D721Med (cell line): ENCODE data around the gene ASCL4.
"Not testable (repeated sequence)": the region's sequence is repeated elsewhere in the genome, so short reads cannot be mapped to it uniquely, and the experiment has no call there.

Experiments used
- DNase-seq: peaks from one replicate; pipeline ENCODE4 v3.0.0; 2011; ENCODE audit warnings: low spot score; ENCODE audit not compliant: insufficient read length
- FAIRE-seq: peaks from 2 replicates; lab custom pipeline; 2011; peaks lifted over from hg19 to GRCh38; lab: Jason Lieb, UNC
- CTCF ChIP-seq: IDR thresholded peaks from 2 replicates; pipeline ENCODE4 v1.5.1; 2012; ENCODE audit warnings: mild to moderate bottlenecking, control low read depth; ENCODE audit not compliant: insufficient read depth; ENCODE audit errors: missing control alignments

Gene ASCL4

DNA sequence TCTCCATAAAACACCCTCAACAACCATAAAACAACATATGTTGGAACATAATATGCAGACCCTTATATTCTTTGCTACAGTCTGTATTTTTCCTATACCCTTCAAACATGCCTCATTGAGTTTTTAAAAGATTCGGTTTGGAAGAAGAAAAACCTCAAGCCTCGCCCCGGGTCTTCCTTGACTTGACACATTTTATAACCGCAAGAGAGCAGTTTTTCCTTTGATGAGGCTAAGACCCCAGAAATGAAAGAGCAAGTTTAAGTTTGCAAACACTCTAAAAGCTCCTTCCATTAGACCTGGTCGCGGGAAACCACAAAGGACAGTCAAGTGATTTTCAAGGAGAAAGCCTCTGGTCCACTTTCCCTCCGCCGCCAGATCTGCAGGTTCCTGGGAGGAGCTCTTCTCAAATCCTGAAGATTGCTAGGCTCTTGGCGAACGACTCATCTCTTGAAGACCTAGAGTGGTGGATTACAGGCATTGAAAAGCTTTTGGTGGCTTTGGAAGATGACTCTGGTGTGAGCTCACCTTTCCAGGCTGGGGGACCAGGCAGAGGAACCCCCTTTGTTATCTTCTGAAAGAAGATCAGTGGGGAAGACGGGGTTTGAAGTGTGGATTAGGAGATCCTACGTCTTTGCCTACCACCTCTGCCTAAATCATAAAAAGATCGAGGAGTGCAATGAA lies at the start of gene ASCL4:
TSS of gene ASCL4 (plus strand) at position 356 of the 681 bp plus-strand sequence. CDS start 515 bp downstream, outside the sequence.
- no peak for TF ChIP-seq CTCF
- no peak for DNase-seq
- FAIRE-seq, result no peak

DNA sequence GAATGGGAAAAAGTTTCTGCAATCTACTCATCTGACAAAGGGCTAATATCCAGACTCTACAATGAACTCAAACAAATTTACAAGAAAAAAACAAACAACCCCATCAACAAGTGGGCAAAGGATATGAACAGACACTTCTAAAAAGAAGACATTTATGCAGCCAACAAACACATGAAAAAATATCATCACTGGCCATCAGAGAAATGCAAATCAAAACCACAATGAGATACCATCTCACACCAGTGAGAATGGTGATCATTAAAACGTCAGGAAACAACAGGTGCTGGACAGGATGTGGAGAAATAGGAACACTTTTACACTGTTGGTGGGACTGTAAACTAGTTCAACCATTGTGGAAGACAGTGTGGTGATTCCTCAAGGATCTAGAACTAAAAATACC lies 47.2 kb upstream of the ASCL4 start:
- not testable (repeated sequence) for DNase-seq, FAIRE-seq

DNA sequence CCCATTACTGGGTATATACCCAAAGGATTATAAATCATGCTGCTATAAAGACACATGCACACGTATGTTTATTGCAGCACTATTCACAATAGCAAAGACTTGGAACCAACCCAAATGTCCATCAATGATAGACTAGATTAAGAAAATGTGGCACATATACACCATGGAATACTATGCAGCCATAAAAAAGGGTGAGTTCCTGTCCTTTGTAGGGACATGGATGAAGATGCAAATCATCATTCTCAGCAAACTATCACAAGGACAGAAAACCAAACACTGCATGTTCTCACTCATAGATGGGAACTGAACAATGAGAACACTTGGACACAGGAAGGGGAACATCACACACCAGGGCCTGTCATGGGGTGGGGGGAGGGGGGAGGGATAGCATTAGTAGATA lies 46.8 kb upstream of the ASCL4 start:
- DNase-seq, FAIRE-seq: not testable (repeated sequence)

DNA sequence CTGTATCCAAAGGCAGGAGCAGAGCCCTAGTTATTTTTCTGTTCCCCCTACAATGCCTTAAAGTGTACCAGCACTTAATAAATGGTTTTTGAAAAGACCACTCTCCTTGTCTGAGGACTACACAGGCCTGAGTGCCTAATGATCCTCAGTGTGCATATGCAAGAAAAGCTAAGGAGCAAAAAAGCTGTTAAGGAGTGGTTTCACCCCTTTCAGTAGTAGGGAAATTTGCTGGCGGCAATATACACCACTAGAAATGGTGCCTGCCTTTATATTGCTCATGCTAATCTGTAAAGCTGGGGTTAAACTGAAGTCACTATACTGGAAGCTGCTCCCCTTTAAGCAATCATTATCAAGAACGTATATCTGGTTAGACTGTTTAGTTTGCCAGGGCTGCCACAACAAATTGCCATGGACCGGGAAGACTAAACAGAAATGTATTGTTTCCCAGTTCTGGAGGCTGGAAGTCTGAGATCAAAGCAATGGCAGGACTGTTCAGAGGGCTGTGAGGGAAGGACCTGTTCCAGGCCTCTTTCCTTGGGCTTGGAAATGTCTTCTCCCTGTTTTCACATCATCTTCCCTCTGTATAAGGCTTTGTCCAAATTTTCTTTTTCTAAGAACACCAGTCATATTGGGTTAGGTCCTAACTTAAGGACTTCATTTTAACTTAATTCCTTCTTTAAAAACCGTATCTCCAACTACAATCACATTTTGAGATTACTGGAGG lies 43.7 kb upstream of the ASCL4 start:
- no peak for DNase-seq
- FAIRE-seq, result no peak
- no peak for TF ChIP-seq CTCF

DNA sequence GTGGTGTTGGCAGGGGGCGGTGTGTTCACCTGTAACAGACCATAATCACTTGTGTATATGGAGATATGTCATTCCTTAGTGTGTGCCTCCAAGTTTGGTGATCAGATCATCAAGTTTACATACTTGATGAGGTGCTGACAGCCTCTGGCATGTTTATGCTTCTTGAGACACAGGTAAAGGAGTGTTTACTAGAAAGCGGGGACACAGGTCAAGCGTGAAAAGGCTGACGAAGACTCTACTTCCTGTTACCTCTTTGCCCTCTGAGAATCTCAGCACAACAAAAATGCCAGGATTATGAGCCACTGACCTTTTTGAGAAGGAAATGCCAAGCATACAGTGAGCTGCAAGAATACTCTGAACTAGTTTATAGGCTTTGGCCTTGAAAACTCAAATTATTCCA lies 43.1 kb upstream of the ASCL4 start:
- FAIRE-seq (no peak), DNase-seq (no peak)
- no peak for TF ChIP-seq CTCF

DNA sequence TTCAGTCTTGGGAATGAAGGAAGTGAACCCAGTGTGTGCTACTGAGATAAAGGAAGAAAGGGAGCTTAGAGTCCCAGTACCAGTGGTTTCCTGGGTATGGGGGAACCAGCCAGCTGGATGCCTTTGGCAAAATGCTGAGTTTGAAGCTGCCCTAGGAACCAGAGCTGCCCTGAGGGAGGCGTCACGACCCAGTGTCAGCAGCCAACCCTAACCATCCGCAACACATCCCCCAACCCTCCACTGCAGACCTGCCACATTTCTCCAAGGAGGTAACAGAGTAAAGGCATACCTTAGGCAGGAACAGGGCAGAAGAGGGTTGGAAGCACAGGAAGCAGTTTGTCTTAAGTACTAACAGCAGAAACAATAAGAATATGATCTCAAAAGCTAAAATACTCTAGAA lies 42.1 kb upstream of the ASCL4 start:
- TF ChIP-seq CTCF, result no peak
- FAIRE-seq (no peak), DNase-seq (no peak)

DNA sequence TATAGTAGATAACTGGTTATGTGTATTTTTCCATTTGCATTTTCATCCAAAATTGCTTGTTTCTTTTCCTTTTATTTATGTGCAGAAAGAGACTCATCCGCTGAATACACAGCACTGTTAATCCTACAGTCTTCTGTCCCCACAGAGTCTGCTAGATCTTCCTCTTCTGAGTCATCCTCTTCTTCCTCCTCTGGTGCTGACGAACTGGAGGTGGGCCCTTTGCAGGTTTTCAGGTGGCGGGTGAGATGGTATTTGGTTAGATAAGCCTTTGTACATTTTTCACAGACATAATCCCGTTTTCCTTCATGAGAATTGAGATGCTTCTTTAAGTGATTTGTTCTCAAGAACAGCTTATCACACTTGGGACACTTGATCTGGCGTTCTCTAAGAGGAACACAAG lies 40.4 kb upstream of the ASCL4 start:
- no peak for FAIRE-seq
- no peak for DNase-seq
- no peak for TF ChIP-seq CTCF

DNA sequence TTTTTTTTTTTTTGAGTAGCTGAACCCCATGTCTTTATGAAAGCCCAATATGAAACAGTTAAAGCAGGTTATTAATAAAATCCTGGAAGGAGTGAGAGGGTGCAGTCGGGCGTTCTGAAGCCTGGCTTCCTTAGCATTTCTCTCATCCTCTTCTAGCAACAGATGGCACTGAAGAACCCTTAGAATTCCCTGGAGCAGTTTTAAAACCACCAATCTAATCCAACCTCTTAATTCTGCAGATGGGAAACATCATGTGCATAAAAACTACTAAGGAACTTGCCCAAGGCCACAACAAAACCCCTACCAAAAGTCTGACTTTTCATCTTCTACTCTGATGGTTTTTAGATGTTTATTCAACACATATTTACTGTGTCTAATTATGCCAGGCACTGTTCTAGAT lies 38.7 kb upstream of the ASCL4 start:
- DNase-seq, result no peak
- no peak for FAIRE-seq
- no peak for TF ChIP-seq CTCF
